Astrocyte (in vitro differentiated cells and primary cell): ENCODE measurements around the gene VSNL1. TPM values are rescaled to one million over a fixed set of nuclear protein-coding genes. Genes with fewer than 3 reads are reported as not detected.

Source experiments
- DNase-seq: peaks from one replicate; pipeline ENCODE4 v3.0.0-alpha.2; 2010; ENCODE audit warnings: low read depth
- FAIRE-seq: peaks from 2 replicates; lab custom pipeline; 2011; peaks lifted over from hg19 to GRCh38; lab: Jason Lieb, UNC
- H2AFZ ChIP-seq: 2 replicates; pipeline ENCODE4 v1.6.0; 2012; ENCODE audit warnings: low read depth, low read length, inconsistent platforms
- H3K27ac ChIP-seq: 2 replicates; pipeline ENCODE4 v1.5.1; 2011; ENCODE audit warnings: low read depth, low read length, inconsistent platforms
- H3K27me3 ChIP-seq: 2 replicates; pipeline ENCODE4 v1.6.0; 2011; ENCODE audit warnings: low read length, inconsistent platforms; ENCODE audit not compliant: insufficient read depth
- H3K36me3 ChIP-seq: 2 replicates; pipeline ENCODE4 v1.5.1; 2011; ENCODE audit warnings: low read length, inconsistent platforms; ENCODE audit not compliant: insufficient read depth
- H3K4me1 ChIP-seq: 2 replicates; pipeline ENCODE4 v1.5.1; 2011; ENCODE audit warnings: low read length, inconsistent platforms; ENCODE audit not compliant: insufficient read depth
- H3K4me2 ChIP-seq: 2 replicates; pipeline ENCODE4 v1.6.0; 2012; ENCODE audit warnings: low read length, inconsistent platforms
- H3K4me3 ChIP-seq: 2 replicates; pipeline ENCODE4 v1.5.1; 2011; ENCODE audit warnings: low read depth, mild to moderate bottlenecking, low read length, inconsistent platforms; ENCODE audit not compliant: insufficient read depth
- H3K79me2 ChIP-seq: 2 replicates; pipeline ENCODE4 v1.6.0; 2012; ENCODE audit warnings: mild to moderate bottlenecking, low read length, inconsistent platforms; ENCODE audit not compliant: insufficient read depth
- H3K9ac ChIP-seq: 2 replicates; pipeline ENCODE4 v1.6.0; 2012; ENCODE audit warnings: mild to moderate bottlenecking, low read length, inconsistent platforms
- H3K9me3 ChIP-seq: 2 replicates; pipeline ENCODE4 v1.5.1; 2012; ENCODE audit warnings: low read depth, mild to moderate bottlenecking, low read length, inconsistent platforms; ENCODE audit not compliant: insufficient read depth
- H4K20me1 ChIP-seq: 2 replicates; pipeline ENCODE4 v1.6.0; 2012; ENCODE audit warnings: low read length, inconsistent platforms; ENCODE audit not compliant: insufficient read depth
- H3K27ac Mint-ChIP-seq: one replicate; pipeline ENCODE4 v1.8.0; 2021; ENCODE audit warnings: mild to moderate bottlenecking, mixed read lengths; ENCODE audit not compliant: unreplicated experiment
- H3K27me3 Mint-ChIP-seq: one replicate; pipeline ENCODE4 v1.8.0; 2021; ENCODE audit warnings: low read depth, mixed read lengths; ENCODE audit not compliant: unreplicated experiment
- H3K36me3 Mint-ChIP-seq: one replicate; pipeline ENCODE4 v1.8.0; 2021; ENCODE audit warnings: low read depth, mixed read lengths; ENCODE audit not compliant: unreplicated experiment
- H3K4me1 Mint-ChIP-seq: one replicate; pipeline ENCODE4 v1.8.0; 2021; ENCODE audit warnings: low read depth, mixed read lengths; ENCODE audit not compliant: unreplicated experiment
- H3K4me3 Mint-ChIP-seq: one replicate; pipeline ENCODE4 v1.8.0; 2021; ENCODE audit warnings: mild to moderate bottlenecking, moderate library complexity, mixed read lengths; ENCODE audit not compliant: unreplicated experiment
- H3K9me3 Mint-ChIP-seq: one replicate; pipeline ENCODE4 v1.8.0; 2021; ENCODE audit warnings: mild to moderate bottlenecking, mixed read lengths; ENCODE audit not compliant: unreplicated experiment
- EZH2 ChIP-seq: IDR thresholded peaks from 2 replicates; pipeline ENCODE4 v1.6.1; 2012; ENCODE audit warnings: mild to moderate bottlenecking, low read length, inconsistent platforms; ENCODE audit not compliant: insufficient read depth
- total RNA-seq: library from RNA; stranded (reverse); gene quantifications from 2 replicates; pipeline ENCODE4 v1.2.1, GENCODE V29; 2021
- TF ChIP-seq, protein P1 (sequence below): IDR thresholded peaks from 2 replicates; pipeline ENCODE4 v1.5.1; 2011; ENCODE audit warnings: low read depth, mild to moderate bottlenecking, inconsistent platforms, low read length, moderate library complexity; ENCODE audit not compliant: insufficient read depth

VSNL1 gene
- total RNA-seq, 1 donor from 2014 or later: 0.61 TPM

DNA sequence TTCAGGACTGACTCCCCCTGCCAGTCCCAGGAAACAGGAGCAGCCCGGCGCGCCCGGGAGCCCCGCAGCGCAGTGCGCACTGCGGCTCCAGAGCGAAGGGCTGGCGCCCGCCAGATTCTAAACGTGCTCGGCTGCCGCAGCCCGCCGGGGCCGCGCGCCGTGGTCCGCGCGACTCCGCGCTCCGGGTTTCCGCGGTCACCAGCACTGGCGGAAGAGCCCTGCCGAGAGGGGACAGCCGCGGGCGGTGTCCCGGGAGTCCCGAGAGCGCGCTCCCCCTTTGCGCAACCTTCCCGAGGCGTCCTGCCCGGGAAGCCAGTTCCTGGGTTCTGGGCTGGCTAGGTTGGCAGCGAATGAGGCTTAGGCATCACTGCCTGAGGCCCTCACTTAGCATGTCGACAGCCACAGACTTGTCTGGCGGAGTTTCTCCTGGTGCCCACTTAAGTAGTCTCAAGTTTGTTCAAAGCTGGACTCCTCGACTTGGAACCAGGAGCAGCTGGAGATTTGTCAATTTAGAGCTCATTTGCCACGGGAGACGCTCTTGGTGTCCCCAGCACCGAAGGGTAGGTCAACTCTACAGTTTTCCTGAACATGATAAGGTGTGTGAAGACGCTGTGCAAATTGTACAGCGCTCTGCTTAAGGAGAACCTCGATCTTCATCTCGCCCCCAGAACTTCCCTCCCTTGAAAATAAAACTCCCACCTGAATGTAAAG, 1.5 kb upstream of the VSNL1 start:
- peak overlapping the region; percentile 94 for H3K4me3 ChIP-seq
- peak overlapping the region; percentile 91 for H3K4me3 Mint-ChIP-seq
- H3K79me2 ChIP-seq: no peaks in the 10 kb centered on the region
- peak; percentile 60 for DNase-seq
- H3K27me3 Mint-ChIP-seq: peaks cover 18% of the 10 kb centered on the region
- no peaks in the 10 kb centered on the region for H3K36me3 ChIP-seq
- H3K27ac ChIP-seq: peak overlapping the region; percentile 83
- no peak for TF ChIP-seq EZH2
- TF ChIP-seq, protein P1, sequence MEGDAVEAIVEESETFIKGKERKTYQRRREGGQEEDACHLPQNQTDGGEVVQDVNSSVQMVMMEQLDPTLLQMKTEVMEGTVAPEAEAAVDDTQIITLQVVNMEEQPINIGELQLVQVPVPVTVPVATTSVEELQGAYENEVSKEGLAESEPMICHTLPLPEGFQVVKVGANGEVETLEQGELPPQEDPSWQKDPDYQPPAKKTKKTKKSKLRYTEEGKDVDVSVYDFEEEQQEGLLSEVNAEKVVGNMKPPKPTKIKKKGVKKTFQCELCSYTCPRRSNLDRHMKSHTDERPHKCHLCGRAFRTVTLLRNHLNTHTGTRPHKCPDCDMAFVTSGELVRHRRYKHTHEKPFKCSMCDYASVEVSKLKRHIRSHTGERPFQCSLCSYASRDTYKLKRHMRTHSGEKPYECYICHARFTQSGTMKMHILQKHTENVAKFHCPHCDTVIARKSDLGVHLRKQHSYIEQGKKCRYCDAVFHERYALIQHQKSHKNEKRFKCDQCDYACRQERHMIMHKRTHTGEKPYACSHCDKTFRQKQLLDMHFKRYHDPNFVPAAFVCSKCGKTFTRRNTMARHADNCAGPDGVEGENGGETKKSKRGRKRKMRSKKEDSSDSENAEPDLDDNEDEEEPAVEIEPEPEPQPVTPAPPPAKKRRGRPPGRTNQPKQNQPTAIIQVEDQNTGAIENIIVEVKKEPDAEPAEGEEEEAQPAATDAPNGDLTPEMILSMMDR: no peak
- H4K20me1 ChIP-seq: no peaks in the 10 kb centered on the region
- peaks cover 18% of the 10 kb centered on the region for H3K4me1 Mint-ChIP-seq
- no peaks in the 10 kb centered on the region for H3K9me3 Mint-ChIP-seq
- H3K4me2 ChIP-seq: peak overlapping the region; percentile 96
- peak overlapping the region; percentile 76 for H2AFZ ChIP-seq
- H3K4me1 ChIP-seq: peaks cover 29% of the 10 kb centered on the region
- H3K27ac Mint-ChIP-seq: peak overlapping the region; percentile 70
- H3K9me3 ChIP-seq: no peaks in the 10 kb centered on the region
- H3K36me3 Mint-ChIP-seq: no peaks in the 10 kb centered on the region
- H3K9ac ChIP-seq: peak overlapping the region; percentile 87
- no peaks in the 10 kb centered on the region for H3K27me3 ChIP-seq
- FAIRE-seq: no peak

DNA sequence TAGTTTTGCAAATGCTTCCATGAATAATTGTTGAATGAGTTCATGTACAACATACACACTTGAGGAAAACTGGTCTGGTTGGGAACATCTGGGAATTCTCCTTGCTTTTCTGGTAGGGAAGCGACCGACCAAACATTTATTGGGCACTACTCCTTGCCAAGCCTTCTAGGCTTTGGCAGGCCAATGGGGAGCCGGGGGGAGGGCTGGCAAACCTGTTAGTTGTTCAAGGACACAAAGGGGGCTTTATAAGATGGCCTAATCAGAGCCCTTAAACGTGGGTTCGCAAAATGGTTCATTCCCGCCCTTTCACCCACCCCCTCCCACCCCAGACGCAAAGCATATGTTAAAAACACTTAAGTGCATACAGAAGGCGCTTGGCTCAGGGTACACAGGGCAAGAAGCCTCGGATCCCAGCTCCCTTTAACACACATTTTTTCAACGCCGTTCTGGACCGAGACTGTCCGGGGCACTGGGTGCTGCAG, 844 bp upstream of the VSNL1 start:
- no peak for TF ChIP-seq EZH2
- TF ChIP-seq, protein P1: no peak
- Histone ChIP-seq H3K79me2 (no peaks in the 10 kb centered on the region), H3K36me3 (no peaks in the 10 kb centered on the region), H3K9me3 (no peaks in the 10 kb centered on the region), H3K4me2 (peak overlapping the region; percentile 96), H2AFZ (peak overlapping the region; percentile 87), H3K27me3 (no peaks in the 10 kb centered on the region), H4K20me1 (no peaks in the 10 kb centered on the region), H3K9ac (peak overlapping the region; percentile 87), H3K4me3 (peak overlapping the region; percentile 94), H3K4me1 (peaks cover 32% of the 10 kb centered on the region), H3K27ac (peak overlapping the region; percentile 83)
- peak overlapping the region; percentile 91 for H3K4me3 Mint-ChIP-seq
- H3K27ac Mint-ChIP-seq: peak overlapping the region; percentile 70
- H3K27me3 Mint-ChIP-seq: peaks cover 18% of the 10 kb centered on the region
- peak; percentile 70 for DNase-seq
- no peak for FAIRE-seq
- H3K9me3 Mint-ChIP-seq: no peaks in the 10 kb centered on the region
- H3K4me1 Mint-ChIP-seq: peaks cover 20% of the 10 kb centered on the region
- no peaks in the 10 kb centered on the region for H3K36me3 Mint-ChIP-seq
